ENCODE data around the gene NMRK2. TPM values are rescaled to one million over a fixed set of nuclear protein-coding genes. Genes with fewer than 3 reads are reported as not detected.

Gene NMRK2
- total RNA-seq, 1 donor from 2014 or later, result not detected

DNA sequence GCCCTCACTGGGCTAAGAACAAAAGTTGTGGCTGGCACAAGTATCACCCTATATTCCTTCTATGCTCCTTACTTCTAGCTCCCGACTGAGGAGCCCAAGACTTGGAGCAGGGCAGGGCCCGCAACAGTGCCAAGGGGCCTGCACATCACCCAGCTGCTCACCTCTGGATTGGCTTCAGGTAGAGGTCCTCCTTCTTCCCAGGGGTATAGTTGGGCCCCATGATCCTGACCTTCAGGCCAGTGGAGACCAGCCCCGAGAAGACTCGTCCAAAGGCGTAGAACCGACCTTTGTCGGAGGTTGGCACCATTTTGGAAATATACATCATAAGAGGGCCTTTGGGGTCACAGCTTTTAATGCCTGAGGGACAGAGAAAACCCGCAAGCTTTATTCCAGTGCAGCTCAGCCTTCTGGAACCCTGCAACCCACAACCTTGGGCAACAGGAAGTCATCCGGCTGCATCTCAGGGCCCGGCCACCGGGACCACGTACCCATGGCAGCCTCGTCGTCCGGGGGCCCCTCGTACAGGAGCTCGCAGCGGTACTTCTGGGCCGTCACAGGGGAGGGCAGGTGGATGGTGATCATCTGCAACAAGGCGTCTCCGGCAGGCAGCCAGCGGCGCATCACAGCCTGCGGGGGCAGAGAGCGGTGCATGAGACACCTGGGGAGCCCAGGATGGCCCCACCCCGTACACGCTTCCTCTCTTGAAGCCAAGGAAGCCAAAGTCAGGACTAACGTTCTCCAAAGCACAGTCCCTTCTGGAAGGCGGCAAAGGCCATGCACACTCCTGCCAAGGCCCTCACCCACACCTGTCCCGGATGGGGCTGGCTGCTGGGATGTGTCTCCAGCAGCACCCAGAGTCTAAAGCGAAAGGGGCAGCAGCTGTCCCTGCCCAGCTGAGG, 47.7 kb downstream of the NMRK2 start:
- DNase-seq (ENCODE audit: low spot score), result no peak
- ATAC-seq, result no peak

GRCh38 chr19:3981373-3981735, 48.5 kb downstream of the NMRK2 start:
- DNase-seq (ENCODE audit: low spot score) (no peak), ATAC-seq (no peak)

DNA sequence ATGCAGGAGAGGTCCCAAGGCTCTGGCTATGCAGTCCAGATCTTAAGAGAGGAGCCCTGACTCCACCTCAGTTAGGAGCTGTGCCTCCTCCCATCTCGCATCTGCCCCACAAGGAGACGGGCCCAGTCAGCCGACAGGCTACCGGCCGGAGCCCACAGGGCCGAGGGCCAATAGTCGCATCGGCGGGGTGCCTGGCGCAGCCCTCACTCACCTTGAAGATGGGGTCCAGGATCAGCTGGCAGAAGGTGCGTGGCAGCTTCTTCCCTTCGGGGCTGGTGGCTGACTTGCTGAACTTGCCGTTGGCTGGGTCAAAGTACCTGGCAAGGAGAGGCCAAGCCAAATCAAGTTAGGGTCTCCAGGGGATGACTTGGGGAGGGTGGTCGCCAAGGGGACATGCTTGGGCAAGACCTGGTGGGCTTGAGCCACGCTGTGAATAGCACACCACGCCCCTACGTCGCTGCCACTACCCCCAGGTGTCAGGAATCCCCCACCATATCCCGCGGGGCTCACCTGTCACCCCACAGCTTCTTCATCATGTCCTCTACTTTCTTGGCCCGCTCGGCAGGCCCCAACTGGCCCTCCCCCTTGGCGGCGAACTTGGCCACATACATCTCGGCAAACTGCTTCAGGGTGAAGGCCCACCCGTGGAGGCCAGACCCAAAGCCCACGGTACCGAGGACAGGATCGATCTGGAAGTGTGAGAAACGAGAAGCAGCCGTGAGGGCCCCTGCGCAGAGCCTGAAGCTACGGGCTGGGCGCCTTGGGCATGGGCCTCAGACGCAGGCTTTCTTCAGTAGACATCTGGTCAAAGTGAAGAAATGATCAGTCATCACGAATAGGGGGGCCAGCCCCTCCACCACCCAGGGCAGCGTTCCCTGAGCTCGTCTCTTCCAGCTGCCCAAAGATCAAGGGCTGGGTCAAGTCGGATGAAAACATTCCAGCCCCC, 49.1 kb downstream of the NMRK2 start:
- ATAC-seq, result no peak
- no peak for DNase-seq (ENCODE audit: low spot score)

DNA sequence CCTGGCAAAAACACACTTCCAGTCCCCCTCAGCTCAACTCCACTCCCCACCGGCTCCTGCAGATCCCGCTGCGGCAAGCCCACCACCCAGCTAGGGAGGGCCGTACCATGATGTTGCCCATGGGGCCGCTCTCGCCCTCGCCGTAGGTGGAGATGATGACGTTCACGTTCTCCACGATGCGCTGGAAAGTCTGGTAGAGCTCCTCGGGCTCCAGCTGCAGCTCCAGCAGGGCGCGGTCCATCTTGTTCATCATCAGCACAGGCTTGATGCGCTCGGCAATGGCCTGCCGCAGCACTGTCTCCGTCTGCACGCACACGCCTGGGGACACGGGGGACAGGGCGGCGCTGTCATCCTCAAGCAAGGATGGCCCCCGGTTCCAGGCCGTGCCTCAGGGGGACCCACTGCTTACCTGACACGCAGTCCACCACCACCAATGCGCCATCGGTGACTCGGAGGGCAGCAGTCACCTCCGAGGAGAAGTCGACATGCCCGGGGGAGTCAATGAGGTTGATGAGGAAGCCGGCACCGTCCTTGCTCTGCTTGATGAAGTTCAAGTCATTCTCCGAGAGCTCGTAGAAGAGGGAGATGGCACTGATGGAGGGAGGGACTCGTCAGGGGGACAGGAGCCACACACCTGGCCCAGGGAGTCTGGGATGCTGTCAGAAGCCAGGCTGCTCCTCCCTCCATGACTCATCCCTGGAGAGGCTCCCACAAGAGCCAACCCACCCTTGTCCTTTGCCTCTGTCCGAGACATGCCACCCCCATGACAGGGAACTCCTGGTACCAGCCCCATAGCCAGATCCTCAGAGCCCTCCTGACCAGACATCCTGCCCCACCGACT, 50.1 kb downstream of the NMRK2 start:
- DNase-seq (ENCODE audit: low spot score) (no peak), ATAC-seq (no peak)

- ATAC-seq (no peak), DNase-seq (ENCODE audit: low spot score) (no peak)
Measured at GRCh38 chr19:3983542-3983914, 50.7 kb downstream of the NMRK2 start.

DNA sequence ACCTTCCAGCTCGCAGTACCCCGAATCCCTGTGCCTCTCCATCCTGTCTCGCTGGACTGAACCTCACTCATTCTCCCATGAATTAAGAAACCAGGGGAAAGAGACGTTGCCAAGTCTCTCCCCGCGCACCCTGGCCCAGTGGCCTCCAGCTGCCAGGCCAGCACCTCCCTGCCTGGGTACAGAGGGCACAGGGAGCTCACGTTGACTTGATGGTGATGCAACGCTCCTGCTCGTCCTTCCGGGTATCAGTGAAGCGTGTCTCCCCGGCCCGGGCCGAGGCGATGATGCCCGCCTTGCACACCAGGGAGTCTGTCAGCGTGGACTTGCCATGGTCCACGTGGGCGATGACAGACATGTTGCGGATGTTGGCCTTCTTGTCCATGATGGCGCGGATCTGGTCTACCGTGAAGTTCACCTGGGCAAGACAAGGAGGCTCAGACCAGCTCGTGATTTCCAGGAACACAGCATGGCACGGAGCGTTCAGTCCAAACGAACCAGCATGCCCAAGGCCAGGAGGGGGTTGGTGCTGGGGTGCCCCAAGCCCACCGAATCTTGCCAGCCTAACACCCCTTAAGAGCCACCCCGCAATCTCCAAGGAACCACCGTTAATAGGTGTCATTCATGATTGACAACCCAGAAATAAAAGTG, 51.2 kb downstream of the NMRK2 start:
- peak; percentile 93 for DNase-seq (ENCODE audit: low spot score)
- peak; percentile 72 for ATAC-seq

- DNase-seq (ENCODE audit: low spot score), result no peak
- peak; percentile 0 for ATAC-seq
Measured at GRCh38 chr19:3984584-3984907, 51.7 kb downstream of the NMRK2 start.

DNA sequence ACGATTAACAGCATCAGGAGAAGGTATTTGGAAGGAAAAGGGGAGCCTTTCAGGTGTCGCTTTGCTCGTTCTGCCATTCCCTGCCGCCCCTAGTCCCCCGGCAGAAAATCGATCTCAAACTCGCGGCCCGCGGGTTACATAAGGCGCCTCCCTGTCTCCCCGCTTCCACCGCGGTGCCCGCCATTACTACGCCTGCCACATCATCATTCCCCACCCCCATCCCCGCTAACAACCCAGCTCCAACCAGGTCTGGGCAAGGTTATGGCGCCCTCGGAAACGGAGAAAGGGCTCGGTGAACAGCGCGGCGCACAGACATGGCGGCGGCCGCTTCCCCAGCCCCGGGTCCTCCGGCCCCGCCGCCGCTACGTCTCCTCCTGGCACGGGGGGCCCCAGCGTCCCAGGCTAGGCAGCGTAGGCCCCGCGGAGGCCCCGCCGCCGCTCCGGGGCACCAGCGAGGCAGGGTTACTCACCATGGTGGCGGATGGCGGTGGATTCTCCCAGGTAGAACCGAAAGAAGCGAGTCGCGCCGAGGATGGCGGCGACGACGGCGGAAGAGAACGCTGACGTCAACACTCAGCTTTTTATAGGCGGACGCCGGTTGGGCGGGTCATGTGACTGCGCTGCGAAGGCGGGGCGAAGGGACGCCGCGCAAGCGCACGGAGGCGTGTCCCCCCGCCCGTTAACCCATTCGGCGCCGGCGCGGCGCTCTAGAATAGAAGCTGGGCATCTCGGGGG, 52.2 kb downstream of the NMRK2 start, which contains the start of gene EEF2:
TSS of gene EEF2 (minus strand) at position 556 of the 735 bp plus-strand sequence. CDS start at position 473, 83 bp downstream.
- ATAC-seq (peak; percentile 57), DNase-seq (ENCODE audit: low spot score) (peak; percentile 91)

DNA sequence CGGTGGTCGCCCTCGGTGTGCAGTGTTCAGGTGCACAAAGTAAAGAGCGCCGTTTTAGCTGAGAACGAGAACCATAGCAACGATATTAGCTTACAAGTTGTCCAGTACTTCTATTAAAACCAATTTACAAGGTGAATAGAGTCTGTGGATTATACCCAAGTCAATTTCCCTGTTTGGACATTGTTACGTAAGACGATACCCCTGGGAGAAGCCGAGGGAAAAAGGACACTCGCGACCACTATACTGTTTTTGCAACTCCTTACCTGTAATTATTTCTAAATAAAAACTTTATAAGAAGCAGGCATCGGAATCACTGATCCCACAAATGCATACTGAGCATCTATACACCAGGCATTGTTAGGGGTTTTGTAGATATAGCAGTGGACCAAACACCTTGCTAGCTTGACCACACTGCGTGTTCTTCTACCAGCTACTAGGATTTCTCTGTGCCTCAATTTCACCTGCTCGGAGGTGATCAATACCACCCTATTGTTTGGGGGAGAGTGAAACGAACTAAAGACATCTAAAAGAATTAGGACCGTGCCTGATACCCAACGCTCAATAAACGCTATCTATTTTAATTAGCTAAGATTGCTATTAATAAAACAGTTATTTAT, 52.9 kb downstream of the NMRK2 start:
- no peak for DNase-seq (ENCODE audit: low spot score)
- no peak for ATAC-seq

DNA sequence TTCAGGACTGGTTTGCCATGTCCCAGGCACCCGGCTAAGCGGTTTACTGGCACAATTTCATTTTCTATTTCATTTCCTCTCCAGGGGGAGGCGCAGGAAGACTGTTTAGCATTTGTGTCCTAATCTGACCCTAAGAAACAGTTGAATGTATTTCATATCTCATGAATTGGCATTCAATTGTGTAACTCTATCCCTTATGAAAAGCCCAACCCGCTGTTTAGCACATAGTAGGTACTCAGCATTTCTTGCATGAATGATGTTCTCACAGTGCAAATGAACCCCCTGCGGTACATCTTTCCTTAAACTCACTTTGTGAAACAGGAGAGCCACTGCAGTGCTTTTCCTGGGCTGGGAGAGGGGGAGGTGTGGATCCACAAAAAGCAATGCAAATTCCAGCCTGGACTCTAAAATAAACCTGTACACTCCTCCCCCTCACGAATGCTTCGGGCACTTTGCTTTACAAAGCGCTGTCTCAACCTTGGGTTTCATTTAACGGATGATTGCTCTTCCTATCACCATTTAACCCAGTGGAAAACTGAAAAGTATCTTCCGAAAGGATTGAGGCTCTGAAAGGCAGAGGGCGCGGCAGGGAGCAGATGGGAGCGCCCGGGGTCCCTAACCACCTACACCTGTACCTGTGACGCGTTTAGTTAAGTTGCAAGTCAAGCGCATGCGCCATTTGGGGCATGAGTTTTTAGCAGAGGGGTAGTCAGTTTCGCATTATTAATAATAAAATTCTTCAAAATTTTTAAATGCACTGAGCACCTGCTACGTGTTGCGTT, 53.6 kb downstream of the NMRK2 start:
- peak; percentile 36 for ATAC-seq

GRCh38 chr19:3987619-3988371, 54.9 kb downstream of the NMRK2 start:
- peak; percentile 89 for DNase-seq (ENCODE audit: low spot score)
- ATAC-seq, result peak; percentile 48

More for the DNA sequence above, 53.6 kb downstream of the NMRK2 start:
- DNase-seq (ENCODE audit: low spot score), result no peak

- ATAC-seq (no peak), DNase-seq (ENCODE audit: low spot score) (no peak)
Measured at GRCh38 chr19:3990815-3991117, 57.9 kb downstream of the NMRK2 start.

Other genes with a start within 250 kb of the NMRK2 start
- gene PIP5K1C, start 232.6 kb upstream of the NMRK2 start, total RNA-seq, result 7.5 TPM
- 28.8 TPM for gene TJP3, start 224.7 kb upstream of the NMRK2 start, total RNA-seq
- 18.6 TPM for gene APBA3, start 171.4 kb upstream of the NMRK2 start, total RNA-seq
- gene MRPL54, start 170.4 kb upstream of the NMRK2 start, total RNA-seq, result 56.0 TPM
- not detected for gene RAX2, start 160.8 kb upstream of the NMRK2 start, total RNA-seq
- 0.48 TPM for gene MATK, start 146.7 kb upstream of the NMRK2 start, total RNA-seq
- not detected for gene ZFR2, start 64.0 kb upstream of the NMRK2 start, total RNA-seq
- not detected for gene ATCAY, start 52.4 kb upstream of the NMRK2 start, total RNA-seq
- 20.4 TPM for gene DAPK3, start 38.0 kb downstream of the NMRK2 start, total RNA-seq
- gene EEF2, start 52.4 kb downstream of the NMRK2 start, total RNA-seq, result 1,272 TPM
- gene PIAS4, start 74.7 kb downstream of the NMRK2 start, total RNA-seq, result 13.6 TPM
- 33.3 TPM for gene ZBTB7A, start 133.8 kb downstream of the NMRK2 start, total RNA-seq
- 63.1 TPM for gene MAP2K2, start 191.1 kb downstream of the NMRK2 start, total RNA-seq
- 52.0 TPM for gene CREB3L3, start 220.6 kb downstream of the NMRK2 start, total RNA-seq
- 11.1 TPM for gene SIRT6, start 249.5 kb downstream of the NMRK2 start, total RNA-seq
- gene ANKRD24, start 249.6 kb downstream of the NMRK2 start, total RNA-seq, result 5.6 TPM